ENCODE measurements around the gene PDGFRA. TPM values are rescaled to one million over a fixed set of nuclear protein-coding genes. Genes with fewer than 3 reads are reported as not detected.

PDGFRA gene
- total and polyA plus RNA-seq, 10 of the 15 experiments (the other 5 are each of a cell fraction or from before 2014, with no cell fraction given), result 0.01 to 0.28 (median 0.06) TPM; not detected in 5

DNA sequence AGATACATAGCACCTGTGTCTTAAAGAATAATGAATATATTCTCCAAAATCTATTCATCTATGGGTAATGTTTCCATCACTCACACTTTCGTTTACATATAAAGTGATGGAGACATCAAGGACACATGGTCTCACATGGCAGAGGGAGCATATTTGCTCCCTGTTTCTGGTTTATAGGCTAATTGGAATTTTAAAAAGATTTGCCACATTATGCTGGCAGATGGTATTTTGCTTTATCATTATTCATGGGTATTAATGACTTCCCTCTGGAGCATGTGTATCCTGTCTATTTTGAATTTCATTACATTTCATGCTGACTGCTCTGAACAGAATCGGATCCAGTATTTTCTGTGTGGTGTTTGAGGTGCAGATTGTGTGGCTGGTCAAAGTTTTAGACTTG lies 79.0 kb downstream of the PDGFRA start:
- H3K4me3 ChIP-seq, result no peak overlapping the region
- no peaks in the 10 kb centered on the region for H3K4me1 ChIP-seq (ENCODE audit: control insufficient read depth, insufficient read depth, low read length)
- no peaks in the 10 kb centered on the region; a peak in 1 of 4 replicates for H3K27me3 ChIP-seq (replicated peaks in 1 of 2; ENCODE audit: control insufficient read depth in 2 of 2, insufficient read depth in 2 of 2, low read length in 1 of 2)
- SMC1A ChIA-PET (ENCODE audit: uncharacterized antibody, unreplicated experiment), result no interaction called here
- intact Hi-C loops (cut with micrococcal nuclease; ENCODE audit: unreplicated experiment) (no loop called here), in situ Hi-C loops (cut with MboI) (loop anchor here (25.0 kb wide), 1 partner anchor 1254 kb away; no protein-coding TSS in a partner anchor)
- DNase-seq (ENCODE audit: low read depth, low spot score) (no peak), FAIRE-seq (no peak), ATAC-seq (no peak)
- TF ChIP-seq, protein P1, sequence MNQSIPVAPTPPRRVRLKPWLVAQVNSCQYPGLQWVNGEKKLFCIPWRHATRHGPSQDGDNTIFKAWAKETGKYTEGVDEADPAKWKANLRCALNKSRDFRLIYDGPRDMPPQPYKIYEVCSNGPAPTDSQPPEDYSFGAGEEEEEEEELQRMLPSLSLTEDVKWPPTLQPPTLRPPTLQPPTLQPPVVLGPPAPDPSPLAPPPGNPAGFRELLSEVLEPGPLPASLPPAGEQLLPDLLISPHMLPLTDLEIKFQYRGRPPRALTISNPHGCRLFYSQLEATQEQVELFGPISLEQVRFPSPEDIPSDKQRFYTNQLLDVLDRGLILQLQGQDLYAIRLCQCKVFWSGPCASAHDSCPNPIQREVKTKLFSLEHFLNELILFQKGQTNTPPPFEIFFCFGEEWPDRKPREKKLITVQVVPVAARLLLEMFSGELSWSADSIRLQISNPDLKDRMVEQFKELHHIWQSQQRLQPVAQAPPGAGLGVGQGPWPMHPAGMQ (IDR thresholded peaks at IDR 0.05; ENCODE audit: borderline replicate concordance), result no peak
- TF ChIP-seq RBBP5 (conservative IDR thresholded peaks at IDR 0.05) (no peak), TCF7 (IDR thresholded peaks at IDR 0.05; ENCODE audit: borderline replicate concordance) (no peak), ZNF207 (IDR thresholded peaks at IDR 0.05; ENCODE audit: borderline replicate concordance) (no peak)
- TF ChIP-seq, protein P2, sequence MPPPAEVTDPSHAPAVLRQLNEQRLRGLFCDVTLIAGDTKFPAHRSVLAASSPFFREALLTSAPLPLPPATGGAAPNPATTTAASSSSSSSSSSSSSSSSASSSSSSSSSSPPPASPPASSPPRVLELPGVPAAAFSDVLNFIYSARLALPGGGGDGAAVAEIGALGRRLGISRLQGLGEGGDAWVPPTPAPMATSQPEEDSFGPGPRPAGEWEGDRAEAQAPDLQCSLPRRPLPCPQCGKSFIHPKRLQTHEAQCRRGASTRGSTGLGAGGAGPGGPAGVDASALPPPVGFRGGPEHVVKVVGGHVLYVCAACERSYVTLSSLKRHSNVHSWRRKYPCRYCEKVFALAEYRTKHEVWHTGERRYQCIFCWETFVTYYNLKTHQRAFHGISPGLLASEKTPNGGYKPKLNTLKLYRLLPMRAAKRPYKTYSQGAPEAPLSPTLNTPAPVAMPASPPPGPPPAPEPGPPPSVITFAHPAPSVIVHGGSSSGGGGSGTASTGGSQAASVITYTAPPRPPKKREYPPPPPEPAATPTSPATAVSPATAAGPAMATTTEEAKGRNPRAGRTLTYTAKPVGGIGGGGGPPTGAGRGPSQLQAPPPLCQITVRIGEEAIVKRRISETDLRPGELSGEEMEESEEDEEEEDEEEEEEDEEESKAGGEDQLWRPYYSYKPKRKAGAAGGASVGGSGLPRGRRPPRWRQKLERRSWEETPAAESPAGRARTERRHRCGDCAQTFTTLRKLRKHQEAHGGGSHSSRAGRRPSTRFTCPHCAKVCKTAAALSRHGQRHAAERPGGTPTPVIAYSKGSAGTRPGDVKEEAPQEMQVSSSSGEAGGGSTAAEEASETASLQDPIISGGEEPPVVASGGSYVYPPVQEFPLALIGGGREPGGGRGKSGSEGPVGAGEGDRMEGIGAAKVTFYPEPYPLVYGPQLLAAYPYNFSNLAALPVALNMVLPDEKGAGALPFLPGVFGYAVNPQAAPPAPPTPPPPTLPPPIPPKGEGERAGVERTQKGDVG (CRISPR knock-in tag; IDR thresholded peaks at IDR 0.05), result no peak
- no peaks in the 10 kb centered on the region for H3K36me3 ChIP-seq (ENCODE audit: control insufficient read depth in 2 of 2, insufficient read depth in 2 of 2, low read length in 1 of 2)
- CTCF ChIA-PET, result no interaction called here
- RAD21 ChIA-PET (ENCODE audit: unreplicated experiment), result no interaction called here
- H3K27ac ChIP-seq (ENCODE audit: control insufficient read depth, insufficient read depth), result no peak overlapping the region
- BruUV-seq (replicated peaks), result no TSS peak
- H3K79me2 ChIP-seq (ENCODE audit: control insufficient read depth, insufficient read depth, low read length), result no peaks in the 10 kb centered on the region
- 0% methylated on average over 2 of the region's 2 CpGs for WGBS (ENCODE audit: insufficient coverage, insufficient replicate concordance, low lambda C conversion rate, missing lambda C conversion rate)
- no peaks in the 10 kb centered on the region for H3K9me3 ChIP-seq (replicated peaks; ENCODE audit: control insufficient read depth, insufficient read depth, low read length)
- no peak overlapping the region for H2AFZ ChIP-seq (ENCODE audit: control insufficient read depth, low read depth, low read length)
- H3K4me2 ChIP-seq (ENCODE audit: control insufficient read depth, insufficient read depth), result no peak overlapping the region
- H4K20me1 ChIP-seq (ENCODE audit: control insufficient read depth, insufficient read depth), result no peaks in the 10 kb centered on the region
- no peak overlapping the region for H3K9ac ChIP-seq (ENCODE audit: control insufficient read depth, insufficient read depth, low read length)
- POLR2A ChIA-PET, result no interaction called here
